Measurements from ENCODE around the gene TMEM108.

Gene TMEM108

GRCh38 chr3:133238015-133238414, 199.8 kb downstream of the TMEM108 start:
- no peak for DNase-seq

DNA sequence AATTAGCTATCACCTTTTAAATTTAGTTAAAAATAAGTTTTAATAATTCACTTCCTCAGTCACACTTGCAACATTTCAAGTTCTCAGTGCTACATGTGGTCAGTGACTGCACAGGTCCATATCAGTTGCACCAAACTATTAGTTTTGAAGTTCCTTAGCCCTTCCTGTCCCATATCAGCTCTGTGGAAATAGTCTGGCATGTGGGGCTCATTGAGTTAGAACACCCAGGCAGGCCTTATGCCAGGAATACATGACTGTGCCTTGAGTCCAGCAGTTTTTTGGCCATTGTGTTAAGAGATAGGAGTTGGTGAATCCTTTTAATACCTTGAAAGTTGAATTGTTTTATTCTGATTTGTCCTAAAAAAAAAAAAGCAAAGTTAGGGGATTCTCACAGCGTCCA, 207.9 kb downstream of the TMEM108 start:
- no peak for DNase-seq

GRCh38 chr3:133246773-133247172, 208.6 kb downstream of the TMEM108 start:
- no peak for DNase-seq

- no peak for DNase-seq
Measured at GRCh38 chr3:133248389-133248788, 210.2 kb downstream of the TMEM108 start.

GRCh38 chr3:133249490-133249889, 211.3 kb downstream of the TMEM108 start:
- DNase-seq = no peak

- DNase-seq = no peak
Measured at GRCh38 chr3:133254151-133254550, 216.0 kb downstream of the TMEM108 start.

- no peak for DNase-seq
Measured at GRCh38 chr3:133254716-133255115, 216.5 kb downstream of the TMEM108 start.

- no peak for DNase-seq
Measured at GRCh38 chr3:133256787-133257483, 218.7 kb downstream of the TMEM108 start.

DNA sequence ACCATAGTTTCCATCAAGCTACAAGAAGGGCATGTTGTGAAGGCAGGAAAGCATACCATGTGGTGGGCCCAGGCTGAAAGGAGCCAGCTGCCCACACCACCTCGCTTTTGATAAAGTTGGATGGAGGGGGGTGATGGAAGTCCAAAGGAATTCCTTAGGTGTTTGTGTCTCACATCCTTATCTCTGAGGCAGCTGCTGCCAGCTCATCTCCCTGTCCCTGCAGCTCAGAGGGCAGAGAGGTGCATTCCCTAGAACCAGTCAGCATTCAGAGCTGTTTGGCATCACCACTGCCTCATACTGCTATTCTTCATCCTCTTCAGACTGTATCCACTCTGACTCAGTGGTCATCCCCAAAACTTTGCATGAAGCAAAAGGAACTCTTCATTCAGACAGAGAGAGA, 220.2 kb downstream of the TMEM108 start:
- DNase-seq = no peak

GRCh38 chr3:133259767-133260166, 221.6 kb downstream of the TMEM108 start:
- DNase-seq = no peak

GRCh38 chr3:133262333-133262732, 224.1 kb downstream of the TMEM108 start:
- no peak for DNase-seq

DNA sequence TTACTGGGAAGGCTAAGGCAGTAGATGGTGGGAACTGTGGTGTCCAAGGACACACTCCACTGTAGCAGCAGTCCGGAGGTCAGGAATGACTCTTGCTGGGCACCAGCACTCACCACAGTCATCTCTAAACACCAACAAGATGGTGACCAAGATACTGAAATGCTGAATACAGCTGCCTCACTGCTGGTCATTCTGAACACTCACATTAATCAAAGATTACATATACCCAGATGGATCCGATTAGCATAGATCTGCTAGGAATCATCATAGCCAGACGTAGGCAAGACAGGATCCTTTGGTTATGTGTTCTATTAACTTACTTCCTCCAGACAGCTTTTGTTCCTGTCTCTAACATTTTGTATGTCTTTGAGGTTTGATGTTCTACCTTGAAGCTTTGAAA, 226.7 kb downstream of the TMEM108 start:
- DNase-seq = no peak

GRCh38 chr3:133268726-133269134, 230.5 kb downstream of the TMEM108 start:
- no peak for DNase-seq

GRCh38 chr3:133269393-133269792, 231.2 kb downstream of the TMEM108 start:
- DNase-seq = no peak

- no peak for DNase-seq
Measured at GRCh38 chr3:133270631-133271030, 232.4 kb downstream of the TMEM108 start.

DNA sequence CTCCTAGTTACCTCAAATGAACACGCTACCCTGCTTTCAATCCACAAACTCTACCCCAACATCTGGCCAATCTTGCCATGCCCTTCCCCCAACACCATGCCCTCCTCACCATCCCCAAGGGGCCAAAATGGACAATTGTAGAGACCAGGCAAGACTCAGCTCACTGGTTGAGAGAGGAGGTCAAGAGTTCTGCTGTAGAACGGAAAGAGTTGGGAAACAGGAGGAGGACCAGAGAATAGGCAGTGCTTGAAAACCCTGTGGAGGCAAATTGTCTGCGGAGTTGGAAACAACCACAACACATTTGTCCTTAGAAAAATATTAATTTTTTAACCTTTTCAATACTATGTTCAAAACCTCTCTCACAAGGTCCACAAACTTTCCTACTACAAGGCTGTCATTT, 232.9 kb downstream of the TMEM108 start:
- DNase-seq = no peak

DNA sequence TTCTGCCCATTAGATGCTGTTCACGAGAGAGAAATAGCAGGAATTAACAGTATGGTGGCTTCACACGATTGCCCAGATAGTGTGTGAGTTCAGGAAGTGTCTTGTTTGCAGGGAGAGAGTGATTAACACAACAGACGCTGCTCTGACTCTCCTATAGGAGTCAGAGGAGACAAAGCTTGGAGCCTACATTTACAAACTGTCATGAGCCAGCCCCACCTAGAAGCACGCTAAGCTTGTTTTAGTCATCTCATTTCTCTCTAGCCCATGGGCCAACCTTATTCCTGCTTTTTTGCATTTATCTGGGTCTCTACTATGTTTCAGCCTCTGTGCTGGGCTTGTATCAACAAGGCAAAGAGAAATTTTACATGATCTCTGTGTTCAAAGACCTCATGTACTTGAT, 233.3 kb downstream of the TMEM108 start:
- DNase-seq = no peak

DNA sequence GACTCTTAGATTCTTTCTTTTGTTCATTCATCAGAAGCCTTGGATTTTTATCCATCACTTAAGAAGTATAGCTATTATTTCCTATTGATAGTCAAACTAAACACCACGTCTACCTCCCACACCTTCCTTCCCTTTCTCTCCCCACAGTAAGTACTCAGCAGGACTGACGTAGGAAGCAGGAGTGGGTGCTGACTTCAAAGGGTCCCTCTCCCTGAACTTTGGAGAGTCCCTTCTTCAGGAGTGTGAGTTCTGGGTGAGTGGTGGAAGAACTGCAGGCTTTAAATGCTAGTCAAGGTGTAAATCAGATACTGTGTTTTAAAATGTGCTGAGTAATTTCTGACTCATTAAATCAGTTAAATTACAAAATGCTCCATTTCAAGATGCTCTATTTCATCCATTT, 235.2 kb downstream of the TMEM108 start:
- DNase-seq = no peak

GRCh38 chr3:133274477-133274876, 236.3 kb downstream of the TMEM108 start:
- DNase-seq = no peak

DNA sequence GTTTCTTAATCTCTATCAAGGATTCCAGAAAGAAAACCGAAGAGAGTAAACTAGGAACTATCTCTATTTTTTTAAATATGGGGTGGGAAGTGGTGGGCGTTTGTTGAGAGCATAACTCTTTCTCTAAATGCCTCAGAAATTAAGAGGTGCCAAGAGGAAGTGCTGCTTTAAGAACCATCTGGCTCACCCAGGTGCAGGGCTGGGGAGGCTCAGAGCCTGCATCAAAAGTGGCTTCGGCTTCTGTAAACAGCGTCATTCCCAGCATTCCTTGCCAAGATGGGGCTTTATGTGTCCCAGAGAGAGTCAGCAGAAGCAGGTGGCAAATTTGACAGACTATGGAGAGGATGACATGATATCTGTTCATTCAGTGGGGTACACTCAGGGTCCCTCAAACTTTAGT, 238.4 kb downstream of the TMEM108 start:
- no peak for DNase-seq

- no peak for DNase-seq
Measured at GRCh38 chr3:133277813-133278212, 239.6 kb downstream of the TMEM108 start.

- no peak for DNase-seq
Measured at GRCh38 chr3:133278260-133279043, 240.3 kb downstream of the TMEM108 start.

GRCh38 chr3:133280586-133280985, 242.4 kb downstream of the TMEM108 start:
- no peak for DNase-seq

- DNase-seq = no peak
Measured at GRCh38 chr3:133282236-133282635, 244.0 kb downstream of the TMEM108 start.

Measured in NCI-H1048 (cell line).